ENCODE data around the gene PTCRA.

- TF ChIP-seq POLR2AphosphoS5 (IDR thresholded peaks at IDR 0.05) (no peak), CTCF (IDR thresholded peaks at IDR 0.05) (no peak), POLR2A (IDR thresholded peaks at IDR 0.05) (no peak)
Measured at GRCh38 chr6:42877695-42878094, 38.2 kb upstream of the PTCRA start.
